GM19395 (cell line): ENCODE measurements around the gene SMIM7.
A peak's percentile ranks its signal among the peaks of the same experiment; 100 is the strongest.
"Not testable (repeated sequence)": the region's sequence is repeated elsewhere in the genome, so short reads cannot be mapped to it uniquely, and the experiment has no call there.

ENCODE experiments used
- ATAC-seq: cut with Tn5 transposase; IDR thresholded peaks from one replicate; pipeline ENCODE4 v1.9.1; 2021; ENCODE audit warnings: mild to moderate bottlenecking, moderate library complexity; ENCODE audit not compliant: unreplicated experiment

Gene SMIM7

GRCh38 chr19:16655727-16656126 lies 4.2 kb downstream of the SMIM7 start:
- no peak for ATAC-seq

GRCh38 chr19:16654627-16655026 lies 5.3 kb downstream of the SMIM7 start:
- no peak for ATAC-seq

- ATAC-seq, result no peak
These were observed 5.8 kb downstream of the SMIM7 start for GRCh38 chr19:16654140-16654539.

- ATAC-seq, result no peak
These were observed 7.1 kb downstream of the SMIM7 start for GRCh38 chr19:16652854-16653253.

- ATAC-seq, result not testable (repeated sequence)
These were observed 8.3 kb downstream of the SMIM7 start for GRCh38 chr19:16651421-16652188.

- ATAC-seq, result no peak
These were observed 9.1 kb downstream of the SMIM7 start for GRCh38 chr19:16650821-16651220.

- no peak for ATAC-seq
These were observed 10.2 kb downstream of the SMIM7 start for GRCh38 chr19:16649734-16650133.

GRCh38 chr19:16645140-16645539 lies 14.8 kb downstream of the SMIM7 start:
- no peak for ATAC-seq

- ATAC-seq, result no peak
These were observed 18.2 kb downstream of the SMIM7 start for GRCh38 chr19:16641695-16642094.

- no peak for ATAC-seq
These were observed 19.0 kb downstream of the SMIM7 start for GRCh38 chr19:16640951-16641350.

- ATAC-seq, result no peak
These were observed 21.3 kb downstream of the SMIM7 start for GRCh38 chr19:16638666-16639065.

GRCh38 chr19:16637535-16637934 lies 22.4 kb downstream of the SMIM7 start:
- no peak for ATAC-seq

GRCh38 chr19:16631465-16631864 lies 28.5 kb downstream of the SMIM7 start:
- no peak for ATAC-seq

GRCh38 chr19:16628984-16629691 lies 30.8 kb downstream of the SMIM7 start:
- ATAC-seq, result peak; percentile 21

GRCh38 chr19:16628183-16628983 lies 31.6 kb downstream of the SMIM7 start, which contains the start of gene MED26:
TSS of gene MED26 (minus strand) at chr19:16628204. CDS start at chr19:16627943, 261 bp downstream.
- peak; percentile 76 for ATAC-seq

GRCh38 chr19:16627928-16628182 lies 32.1 kb downstream of the SMIM7 start:
- ATAC-seq, result no peak

GRCh38 chr19:16627193-16627927 lies 32.6 kb downstream of the SMIM7 start:
- ATAC-seq, result no peak

GRCh38 chr19:16626796-16627192 lies 33.1 kb downstream of the SMIM7 start:
- ATAC-seq, result no peak

GRCh38 chr19:16625163-16625958 lies 34.6 kb downstream of the SMIM7 start:
- no peak for ATAC-seq

GRCh38 chr19:16624236-16624635 lies 35.7 kb downstream of the SMIM7 start:
- ATAC-seq, result no peak
